Stimulated activated CD8-positive, alpha-beta memory T cell treated with anti-CD3 and anti-CD28 coated beads, Interleukin-15, amount 100 ng/mL, for 48 hours (primary cell): ENCODE data around the gene GALNT3.

Experiments
- DNase-seq, 2 donors: peaks; one replicate each; pipeline ENCODE4 v3.0.0-alpha.2; 2020; ENCODE audit warnings: low read depth in 2 of 2

The GALNT3 gene

GRCh38 chr2:165743442-165743841 is 50.6 kb downstream of the GALNT3 start:
- no peak for DNase-seq

DNA sequence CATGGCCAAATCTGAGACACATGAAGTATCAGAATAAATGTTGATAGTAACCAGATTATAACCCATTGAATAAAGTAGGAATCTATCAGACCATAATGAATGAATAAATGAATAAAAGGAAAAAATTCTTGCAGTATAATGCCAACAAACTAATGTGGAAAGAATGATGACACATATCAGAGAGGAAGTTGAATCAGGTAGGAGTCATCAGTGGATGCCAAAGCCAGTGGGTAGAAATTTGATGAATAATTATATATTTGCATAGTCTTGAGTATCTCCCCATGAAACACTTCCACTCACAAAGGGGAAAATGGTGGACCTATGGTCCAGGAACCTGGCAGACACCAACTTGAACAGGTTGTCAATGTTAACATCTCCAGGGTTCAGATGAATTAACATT is 68.6 kb downstream of the GALNT3 start:
- no peak for DNase-seq

GRCh38 chr2:165720511-165720910 is 73.5 kb downstream of the GALNT3 start:
- DNase-seq = no peak

DNA sequence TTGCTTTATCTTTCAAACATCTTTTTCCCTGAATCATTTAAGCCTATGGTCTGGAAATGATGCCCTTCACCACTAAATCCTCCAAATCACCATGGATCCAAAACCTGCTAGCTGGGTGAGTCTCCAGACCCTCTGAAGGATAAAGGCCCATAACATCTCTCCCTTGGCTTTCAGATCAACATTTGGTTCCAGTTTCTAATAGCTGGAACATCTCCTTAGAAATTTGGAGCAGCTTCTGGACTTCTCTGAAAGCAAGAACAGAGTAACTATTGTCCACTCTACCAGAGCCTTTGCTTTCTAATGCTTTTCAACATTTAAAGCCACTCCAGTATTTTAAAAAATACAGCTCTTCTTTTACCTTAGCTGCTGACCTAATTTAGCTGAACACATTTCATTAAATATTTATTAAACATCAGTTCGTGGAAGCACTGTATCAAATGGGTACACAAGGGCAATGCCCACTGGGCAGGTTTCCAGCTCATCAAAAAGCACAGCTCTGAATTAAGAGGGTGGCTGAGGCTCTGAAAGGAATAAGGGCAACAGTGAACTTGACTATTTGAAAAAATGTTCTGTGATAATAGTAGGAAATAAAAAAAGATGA is 75.3 kb downstream of the GALNT3 start:
- DNase-seq = no peak

DNA sequence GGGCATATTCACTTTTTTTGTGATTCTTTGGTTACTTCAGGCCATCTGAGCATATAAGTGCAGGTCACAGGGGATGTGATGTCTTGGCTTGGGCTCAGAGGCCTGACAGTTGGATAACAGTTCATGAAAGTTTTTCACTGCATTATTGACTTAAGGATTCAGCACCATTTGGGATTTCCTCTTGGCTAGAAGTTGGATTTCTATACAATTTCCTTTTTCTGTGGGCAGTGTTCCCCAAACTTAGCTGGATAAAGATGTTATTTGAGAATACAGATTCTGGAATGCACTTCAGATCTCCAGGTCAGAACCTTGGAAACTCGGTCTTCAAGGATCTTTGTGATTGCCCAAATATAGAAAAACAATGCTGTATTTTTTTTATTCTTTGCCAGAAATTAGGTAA is 78.0 kb downstream of the GALNT3 start:
- no peak for DNase-seq

GRCh38 chr2:165706960-165707487 is 87.0 kb downstream of the GALNT3 start:
- DNase-seq = no peak

GRCh38 chr2:165701147-165701546 is 92.9 kb downstream of the GALNT3 start:
- DNase-seq = no peak

DNA sequence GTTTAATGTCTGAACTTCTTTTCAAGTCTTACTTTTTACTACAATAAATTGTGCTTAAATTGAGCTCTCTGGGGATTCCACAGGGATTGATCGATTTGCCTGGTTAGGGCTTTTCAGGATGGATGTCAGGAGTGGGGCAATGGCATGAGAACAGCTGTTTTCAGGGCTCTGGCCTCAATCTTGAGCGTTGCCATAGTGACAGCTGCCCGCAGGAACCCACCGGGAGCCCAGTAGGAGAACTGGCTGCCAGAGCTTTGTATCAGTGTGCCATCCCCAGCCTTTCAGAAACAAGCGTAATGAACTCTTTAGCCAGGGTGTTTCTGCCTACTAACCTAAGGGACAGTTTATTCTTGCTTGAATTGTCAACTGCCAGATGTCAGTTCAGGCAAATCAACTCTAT is 93.5 kb downstream of the GALNT3 start:
- DNase-seq = no peak

- no peak for DNase-seq
Observed at GRCh38 chr2:165699946-165700345, 94.1 kb downstream of the GALNT3 start.

DNA sequence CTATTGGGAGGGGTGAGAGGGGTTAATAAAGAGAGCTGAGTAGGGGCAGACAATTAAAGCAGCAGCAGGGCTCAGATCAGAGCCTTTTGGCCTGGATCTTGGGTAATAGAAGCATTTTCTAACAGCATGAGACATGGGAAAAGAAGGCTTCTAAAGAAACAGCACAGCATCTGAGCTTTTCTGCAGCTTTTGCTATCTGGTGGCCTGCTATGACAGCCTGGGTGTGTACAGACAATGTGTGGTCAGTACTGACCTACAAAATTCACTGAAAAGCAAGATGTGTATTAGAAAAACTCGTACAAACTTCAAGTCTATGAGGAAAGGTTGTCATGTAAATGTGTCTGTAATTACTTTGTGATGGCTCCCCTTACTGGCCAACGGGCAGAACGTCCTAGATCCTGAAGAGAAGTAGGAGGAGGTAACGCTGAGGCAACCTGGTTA is 95.6 kb downstream of the GALNT3 start:
- DNase-seq = no peak

DNA sequence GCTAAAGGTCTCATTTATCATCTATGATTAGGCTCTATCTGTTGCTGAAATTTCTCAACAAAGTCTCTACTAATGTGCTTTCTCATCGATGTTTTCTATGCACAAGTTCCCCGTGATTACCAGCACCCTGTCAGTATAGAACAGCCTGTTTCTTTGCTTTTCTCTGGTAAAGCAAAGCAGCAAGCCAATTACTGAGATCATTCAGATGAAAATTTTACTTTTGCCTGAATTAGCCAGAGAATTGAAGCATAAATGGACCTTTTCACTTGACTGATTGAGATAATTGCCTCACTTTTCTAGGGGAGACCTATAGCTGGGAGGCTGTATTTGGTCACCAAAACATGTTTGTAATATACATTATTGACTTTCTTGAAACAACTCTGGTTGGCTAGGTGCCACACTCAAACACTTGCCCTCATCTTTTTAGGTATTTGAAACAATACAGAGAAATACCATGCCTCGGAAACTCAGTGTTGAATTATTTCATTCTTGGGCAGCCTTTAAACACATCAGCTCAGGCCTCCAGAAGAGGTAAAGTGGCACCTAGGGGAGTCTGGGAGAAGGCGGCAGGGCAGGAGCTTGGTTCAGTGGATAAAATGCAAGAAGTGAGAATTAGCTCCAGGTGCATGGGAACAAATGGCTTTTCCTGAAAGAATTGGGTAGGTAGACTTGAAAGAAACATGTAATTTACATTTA is 96.2 kb downstream of the GALNT3 start:
- DNase-seq = no peak
